ENCODE results near the gene AHSG. TPM values are rescaled to one million over a fixed set of nuclear protein-coding genes. Genes with fewer than 3 reads are reported as not detected.

The AHSG gene
- total RNA-seq, 1 donor from 2014 or later: 0.30 TPM

GRCh38 chr3:186640473-186640818, 27.6 kb downstream of the AHSG start:
- no peak for TF ChIP-seq CTCF (conservative IDR thresholded peaks at IDR 0.05)
- Mint-ChIP-seq H3K4me3 (no peak overlapping the region), H3K27me3 (ENCODE audit: low read depth) (peaks cover 15% of the 10 kb centered on the region), H3K27ac (ENCODE audit: unreplicated experiment) (peak overlapping the region; percentile 1), H3K4me1 (peaks cover 8% of the 10 kb centered on the region), H3K36me3 (ENCODE audit: low read depth) (no peaks in the 10 kb centered on the region), H3K9me3 (no peaks in the 10 kb centered on the region)
- DNase-seq (ENCODE audit: low read depth, low spot score): peak; percentile 6

- H3K27ac Mint-ChIP-seq (ENCODE audit: unreplicated experiment): no peak overlapping the region
- H3K27me3 Mint-ChIP-seq (ENCODE audit: low read depth): peaks cover 15% of the 10 kb centered on the region
- no peak overlapping the region for H3K4me3 Mint-ChIP-seq
- DNase-seq (ENCODE audit: low read depth, low spot score): no peak
- TF ChIP-seq CTCF (conservative IDR thresholded peaks at IDR 0.05): no peak
- peaks cover 8% of the 10 kb centered on the region for H3K4me1 Mint-ChIP-seq
- no peaks in the 10 kb centered on the region for H3K36me3 Mint-ChIP-seq (ENCODE audit: low read depth)
- H3K9me3 Mint-ChIP-seq: no peaks in the 10 kb centered on the region
These were observed 28.1 kb downstream of the AHSG start for GRCh38 chr3:186640929-186641328.

- no peak for TF ChIP-seq CTCF (conservative IDR thresholded peaks at IDR 0.05)
- Mint-ChIP-seq H3K9me3 (no peaks in the 10 kb centered on the region), H3K27me3 (ENCODE audit: low read depth) (peaks cover 11% of the 10 kb centered on the region), H3K36me3 (ENCODE audit: low read depth) (no peaks in the 10 kb centered on the region), H3K4me1 (peaks cover 8% of the 10 kb centered on the region), H3K27ac (ENCODE audit: unreplicated experiment) (no peak overlapping the region), H3K4me3 (no peak overlapping the region)
- no peak for DNase-seq (ENCODE audit: low read depth, low spot score)
These were observed 29.2 kb downstream of the AHSG start for GRCh38 chr3:186642014-186642413.

- Mint-ChIP-seq H3K4me3 (no peak overlapping the region), H3K27ac (ENCODE audit: unreplicated experiment) (no peak overlapping the region), H3K36me3 (ENCODE audit: low read depth) (no peaks in the 10 kb centered on the region), H3K9me3 (no peaks in the 10 kb centered on the region), H3K27me3 (ENCODE audit: low read depth) (peaks cover 8% of the 10 kb centered on the region), H3K4me1 (peaks cover 8% of the 10 kb centered on the region)
- no peak for TF ChIP-seq CTCF (conservative IDR thresholded peaks at IDR 0.05)
- no peak for DNase-seq (ENCODE audit: low read depth, low spot score)
These were observed 30.6 kb downstream of the AHSG start for GRCh38 chr3:186643493-186643892.

GRCh38 chr3:186644683-186645082, 31.8 kb downstream of the AHSG start:
- H3K27ac Mint-ChIP-seq (ENCODE audit: unreplicated experiment): no peak overlapping the region
- H3K36me3 Mint-ChIP-seq (ENCODE audit: low read depth): no peaks in the 10 kb centered on the region
- H3K4me3 Mint-ChIP-seq: no peak overlapping the region
- peaks cover 8% of the 10 kb centered on the region for H3K4me1 Mint-ChIP-seq
- H3K9me3 Mint-ChIP-seq: no peaks in the 10 kb centered on the region
- no peak for DNase-seq (ENCODE audit: low read depth, low spot score)
- TF ChIP-seq CTCF (conservative IDR thresholded peaks at IDR 0.05): no peak
- H3K27me3 Mint-ChIP-seq (ENCODE audit: low read depth): peaks cover 8% of the 10 kb centered on the region

GRCh38 chr3:186646106-186646505, 33.2 kb downstream of the AHSG start:
- no peak for TF ChIP-seq CTCF (conservative IDR thresholded peaks at IDR 0.05)
- H3K9me3 Mint-ChIP-seq: no peaks in the 10 kb centered on the region
- H3K27ac Mint-ChIP-seq (ENCODE audit: unreplicated experiment): no peak overlapping the region
- H3K4me1 Mint-ChIP-seq: no peaks in the 10 kb centered on the region
- no peak for DNase-seq (ENCODE audit: low read depth, low spot score)
- no peaks in the 10 kb centered on the region for H3K36me3 Mint-ChIP-seq (ENCODE audit: low read depth)
- H3K4me3 Mint-ChIP-seq: no peak overlapping the region
- peaks cover 5% of the 10 kb centered on the region for H3K27me3 Mint-ChIP-seq (ENCODE audit: low read depth)

Data from neural crest cell (in vitro differentiated cells).